SU-DHL-6 (cell line): ENCODE data around the gene ZIC4.

Source experiments
- CTCF ChIP-seq: fragments of 200-600 bp; sonication (generic); IDR thresholded peaks from one replicate; pipeline ENCODE4 v1.5.1; 2017; ENCODE audit warnings: antibody characterized with exemption, mild to moderate bottlenecking, low read length, moderate library complexity; ENCODE audit not compliant: insufficient read depth, poor library complexity, severe bottlenecking
- EZH2phosphoT487 ChIP-seq: fragments of 200-600 bp; sonication (generic), shearing (Covaris generic); conservative IDR thresholded peaks from 2 replicates; pipeline ENCODE4 v1.6.1; 2018; ENCODE audit warnings: mild to moderate bottlenecking, antibody characterized with exemption, low read length, moderate library complexity, mixed read lengths

- no peak for TF ChIP-seq CTCF
- TF ChIP-seq EZH2phosphoT487, result no peak
Measured at GRCh38 chr3:147447224-147447623, 40.9 kb upstream of the ZIC4 start.
